Caco-2 (cell line): Measurements from ENCODE around the gene NENF. TPM values are rescaled to one million over a fixed set of nuclear protein-coding genes. Genes with fewer than 3 reads are reported as not detected.
A peak's percentile ranks its signal among the peaks of the same experiment; 100 is the strongest.

ENCODE experiments used
- Bru-seq: library from RNA; stranded (reverse); fragments of 400-500 nt; gene quantifications from one replicate; lab custom pipeline; 2021; lab: Mats Ljungman, UMichigan
- BruChase-seq, 2 experiments: library from RNA; stranded (reverse); fragments of 400-500 nt; gene quantifications; one replicate each; lab custom pipeline; 2021; lab: Mats Ljungman, UMichigan
- BruUV-seq: library from RNA; stranded (reverse); fragments of 400-500 nt; replicated peaks from 2 replicates; lab custom pipeline; 2021; lab: Mats Ljungman, UMichigan
- CTCF ChIA-PET: fragments of 300-600 bp; sonication (Branson Sonifier 250); formaldehyde crosslinking; loops from one replicate; lab custom pipeline; 2022; ENCODE audit warnings: antibody characterized with exemption; lab: Charles Lee
- POLR2A ChIA-PET: fragments of 300-600 bp; sonication (Branson Sonifier 250); formaldehyde crosslinking; loops from one replicate; lab custom pipeline; 2022; ENCODE audit warnings: antibody characterized with exemption; lab: Charles Lee
- DNase-seq, 2 experiments: peaks; one replicate each; pipeline versions ENCODE4 v3.0.0 to v3.0.0-alpha.2; 2020 to 2022
- H3K27me3 ChIP-seq: replicated peaks from 2 replicates; pipeline ENCODE4 v1.6.0; 2011; ENCODE audit warnings: low read length; ENCODE audit not compliant: control insufficient read depth, insufficient read depth
- H3K36me3 ChIP-seq: 2 replicates; pipeline ENCODE4 v1.5.1; 2011; ENCODE audit warnings: low read length; ENCODE audit not compliant: control insufficient read depth, insufficient read depth
- H3K4me1 ChIP-seq: fragments of 250-450 bp; sonication (Bioruptor Pico); 2 replicates; pipeline ENCODE4 v1.5.1; 2020; ENCODE audit warnings: mild to moderate bottlenecking
- H3K4me3 ChIP-seq: 2 replicates; pipeline ENCODE4 v1.5.1; 2011; ENCODE audit warnings: low read depth, mild to moderate bottlenecking, control low read depth, low read length
- H3K9me3 ChIP-seq: fragments of 250-450 bp; sonication (Bioruptor Pico); 2 replicates; pipeline ENCODE4 v1.5.1; 2020; ENCODE audit warnings: mild to moderate bottlenecking, moderate library complexity
- H3K27ac Mint-ChIP-seq: one replicate; pipeline ENCODE4 v1.8.0; 2022; ENCODE audit warnings: mixed read lengths; ENCODE audit not compliant: unreplicated experiment
- H3K27me3 Mint-ChIP-seq: one replicate; pipeline ENCODE4 v1.8.0; 2022; ENCODE audit warnings: mixed read lengths; ENCODE audit not compliant: insufficient read depth, unreplicated experiment
- H3K36me3 Mint-ChIP-seq: one replicate; pipeline ENCODE4 v1.8.0; 2022; ENCODE audit warnings: mild to moderate bottlenecking, mixed read lengths; ENCODE audit not compliant: insufficient read depth, unreplicated experiment
- H3K4me1 Mint-ChIP-seq: one replicate; pipeline ENCODE4 v1.8.0; 2022; ENCODE audit warnings: low read depth, mixed read lengths; ENCODE audit not compliant: unreplicated experiment
- H3K4me3 Mint-ChIP-seq: one replicate; pipeline ENCODE4 v1.8.0; 2022; ENCODE audit warnings: mild to moderate bottlenecking, moderate library complexity, mixed read lengths; ENCODE audit not compliant: unreplicated experiment
- H3K9me3 Mint-ChIP-seq: one replicate; pipeline ENCODE4 v1.8.0; 2022; ENCODE audit warnings: mixed read lengths; ENCODE audit not compliant: unreplicated experiment
- intact Hi-C: fragments of 100-400 bp; cut with micrococcal nuclease; formaldehyde crosslinking; loops from one replicate; pipeline ENCODE4 v1.10.0; 2022; ENCODE audit not compliant: unreplicated experiment
- long read RNA-seq: library from polyadenylated mRNA; stranded (forward); transcript quantifications from one replicate; pipeline ENCODE4 v2.0.0, GENCODE V29; 2022
- total RNA-seq: library from RNA; stranded (reverse); gene quantifications from 2 replicates; pipeline ENCODE4 v1.2.3, GENCODE V29; 2022
- TF ChIP-seq, protein P1 (sequence below), 2 experiments: fragments of 200-600 bp in 1 of 2; IDR thresholded peaks; 1 replicate in 1 of 2; 2 replicates in 1 of 2; pipeline versions ENCODE4 v1.5.1 to v1.8.0; 2011 to 2022; ENCODE audit warnings: antibody characterized with exemption in 1 of 2, control low read depth in 1 of 2, inconsistent platforms in 1 of 2, low read depth in 1 of 2, low read length in 1 of 2, mild to moderate bottlenecking in 1 of 2, moderate library complexity in 1 of 2; ENCODE audit not compliant: insufficient read depth in 1 of 2, severe bottlenecking in 1 of 2, unreplicated experiment in 1 of 2

NENF gene
- 90.1 and 95.7 TPM in 2 replicates for total RNA-seq
- Bru-seq, nascent RNA = percentile 68 among the genes with signal in this experiment
- BruChase-seq, experiment 1, labeled RNA remaining after a 2-hour chase = percentile 62 among the genes with signal in this experiment
- BruChase-seq, experiment 2, labeled RNA remaining after a 6-hour chase = percentile 66 among the genes with signal in this experiment
- long read RNA-seq, transcript NENF-201 (4 exons, 949 nt) = major isoform, 240 of 265 reads
- long read RNA-seq, transcript NENF-204 (3 exons, 845 nt) = minor isoform, 12 of 265 reads
- long read RNA-seq, partial matches to known transcripts = 6 of 265 reads
- long read RNA-seq, other reads (novel, unspliced or antisense) = 6 of 265 reads

DNA sequence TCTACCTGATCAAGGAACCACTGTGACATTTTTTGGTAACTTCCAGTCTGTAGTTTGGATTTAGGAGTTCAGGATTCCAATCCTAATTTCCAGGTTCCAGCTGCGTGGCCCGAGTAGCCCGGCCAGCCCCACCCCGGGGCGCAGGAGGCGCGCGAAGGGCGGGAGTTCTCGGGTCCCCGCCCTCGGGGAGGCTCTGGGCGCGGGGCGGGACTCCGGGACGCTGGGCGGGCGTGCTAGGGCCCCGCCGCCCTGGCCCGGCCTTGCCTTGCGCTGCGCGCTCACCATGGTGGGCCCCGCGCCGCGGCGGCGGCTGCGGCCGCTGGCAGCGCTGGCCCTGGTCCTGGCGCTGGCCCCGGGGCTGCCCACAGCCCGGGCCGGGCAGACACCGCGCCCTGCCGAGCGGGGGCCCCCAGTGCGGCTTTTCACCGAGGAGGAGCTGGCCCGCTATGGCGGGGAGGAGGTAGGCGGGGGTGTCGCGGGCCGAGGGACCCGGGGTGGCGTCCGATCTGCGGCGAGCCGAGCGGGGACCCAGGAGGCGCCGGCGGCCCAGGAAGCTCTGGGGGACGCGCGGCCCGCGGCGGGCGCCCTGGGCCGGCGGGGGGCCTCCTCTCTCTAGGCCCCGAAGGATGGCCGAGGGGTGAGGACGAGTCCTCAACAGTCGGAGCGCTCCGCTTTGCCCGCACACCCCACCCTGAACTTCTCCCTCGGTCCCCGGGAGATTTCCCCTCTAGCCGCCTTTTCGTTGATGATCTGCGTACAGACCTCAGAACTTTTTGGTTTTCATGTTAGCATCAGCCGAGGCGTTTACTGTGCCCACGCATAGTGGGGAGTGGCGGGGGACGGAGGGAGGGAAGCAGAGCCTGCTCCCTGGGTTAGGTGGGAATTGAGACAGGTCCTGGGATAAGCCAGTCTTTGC lies at the start of gene NENF:
Gene NENF, plus strand, starts transcription at position 260 of the 916 bp plus-strand sequence. Its CDS starts 24 bp downstream, at position 284.
- Mint-ChIP-seq H3K36me3 (peaks cover 6% of the 10 kb centered on the region), H3K4me1 (peaks cover 45% of the 10 kb centered on the region), H3K4me3 (peak within 1 kb of the TSS; percentile 79), H3K27me3 (no peaks in the 10 kb centered on the region), H3K27ac (peak within 1 kb of the TSS; percentile 88), H3K9me3 (no peaks in the 10 kb centered on the region)
- POLR2A ChIA-PET = interaction anchor here (1.0 kb wide), 1 partner anchor 10 kb away, joined by 3 read pairs; no protein-coding TSS in a partner anchor
- TF ChIP-seq, protein P1, sequence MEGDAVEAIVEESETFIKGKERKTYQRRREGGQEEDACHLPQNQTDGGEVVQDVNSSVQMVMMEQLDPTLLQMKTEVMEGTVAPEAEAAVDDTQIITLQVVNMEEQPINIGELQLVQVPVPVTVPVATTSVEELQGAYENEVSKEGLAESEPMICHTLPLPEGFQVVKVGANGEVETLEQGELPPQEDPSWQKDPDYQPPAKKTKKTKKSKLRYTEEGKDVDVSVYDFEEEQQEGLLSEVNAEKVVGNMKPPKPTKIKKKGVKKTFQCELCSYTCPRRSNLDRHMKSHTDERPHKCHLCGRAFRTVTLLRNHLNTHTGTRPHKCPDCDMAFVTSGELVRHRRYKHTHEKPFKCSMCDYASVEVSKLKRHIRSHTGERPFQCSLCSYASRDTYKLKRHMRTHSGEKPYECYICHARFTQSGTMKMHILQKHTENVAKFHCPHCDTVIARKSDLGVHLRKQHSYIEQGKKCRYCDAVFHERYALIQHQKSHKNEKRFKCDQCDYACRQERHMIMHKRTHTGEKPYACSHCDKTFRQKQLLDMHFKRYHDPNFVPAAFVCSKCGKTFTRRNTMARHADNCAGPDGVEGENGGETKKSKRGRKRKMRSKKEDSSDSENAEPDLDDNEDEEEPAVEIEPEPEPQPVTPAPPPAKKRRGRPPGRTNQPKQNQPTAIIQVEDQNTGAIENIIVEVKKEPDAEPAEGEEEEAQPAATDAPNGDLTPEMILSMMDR (IDR thresholded peaks at IDR 0.05; ENCODE audit: insufficient read depth in 1 of 2, low read depth in 1 of 2, low read length in 1 of 2, severe bottlenecking in 1 of 2, unreplicated experiment in 1 of 2) = no peak
- Histone ChIP-seq H3K27me3 (no peaks in the 10 kb centered on the region), H3K36me3 (no peaks in the 10 kb centered on the region), H3K9me3 (no peaks in the 10 kb centered on the region), H3K4me3 (peak within 1 kb of the TSS; percentile 64), H3K4me1 (peaks cover 38% of the 10 kb centered on the region)
- intact Hi-C loops = no loop called here
- CTCF ChIA-PET = interaction anchor here (0.6 to 1.9 kb wide), 3 partner anchors 23 to 398 kb away, joined by 3 to 10 read pairs (median 3); partner anchors contain the start of gene INTS7
- BruUV-seq = no TSS peak
- DNase-seq = peak; percentile 81 to 92

DNA sequence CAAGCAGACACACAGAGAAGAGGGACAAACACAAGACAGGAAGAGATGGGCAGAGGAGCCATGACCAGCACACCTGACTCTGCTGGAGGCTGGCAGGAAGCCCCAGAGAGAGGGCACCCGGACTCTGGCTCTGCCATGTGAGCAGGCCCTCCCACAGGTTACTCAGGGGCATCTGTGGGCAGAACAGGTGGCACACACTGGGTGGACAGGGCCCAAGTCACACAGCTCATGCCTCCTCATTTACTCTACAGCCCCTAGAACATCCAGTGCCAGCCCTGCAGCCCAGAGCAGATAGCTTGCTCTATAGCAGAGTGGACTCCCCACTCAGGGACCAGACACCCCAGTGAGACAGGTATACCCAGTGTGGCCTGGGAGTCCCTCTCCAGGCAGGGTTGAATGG lies 46.7 kb upstream of the NENF start:
- Histone ChIP-seq H3K4me3 (no peak overlapping the region), H3K4me1 (peaks cover 13% of the 10 kb centered on the region), H3K27me3 (no peaks in the 10 kb centered on the region), H3K36me3 (peaks cover 4% of the 10 kb centered on the region), H3K9me3 (peaks cover 6% of the 10 kb centered on the region; the same call in 1 of the 2 replicates)
- Mint-ChIP-seq H3K9me3 (no peaks in the 10 kb centered on the region), H3K4me1 (peaks cover 12% of the 10 kb centered on the region), H3K27ac (no peak overlapping the region), H3K4me3 (no peak overlapping the region), H3K36me3 (peaks cover 32% of the 10 kb centered on the region), H3K27me3 (no peaks in the 10 kb centered on the region)
- intact Hi-C loops = loop anchor here (5.0 kb wide), 1 partner anchor 71 kb away; no protein-coding TSS in a partner anchor
- POLR2A ChIA-PET = no interaction called here
- TF ChIP-seq, protein P1 (IDR thresholded peaks at IDR 0.05; ENCODE audit: insufficient read depth in 1 of 2, low read depth in 1 of 2, low read length in 1 of 2, severe bottlenecking in 1 of 2, unreplicated experiment in 1 of 2) = no peak
- DNase-seq = no peak
- CTCF ChIA-PET = no interaction called here
- no TSS peak for BruUV-seq
